Measurements from ENCODE around the gene SMIM20.

The SMIM20 gene

DNA sequence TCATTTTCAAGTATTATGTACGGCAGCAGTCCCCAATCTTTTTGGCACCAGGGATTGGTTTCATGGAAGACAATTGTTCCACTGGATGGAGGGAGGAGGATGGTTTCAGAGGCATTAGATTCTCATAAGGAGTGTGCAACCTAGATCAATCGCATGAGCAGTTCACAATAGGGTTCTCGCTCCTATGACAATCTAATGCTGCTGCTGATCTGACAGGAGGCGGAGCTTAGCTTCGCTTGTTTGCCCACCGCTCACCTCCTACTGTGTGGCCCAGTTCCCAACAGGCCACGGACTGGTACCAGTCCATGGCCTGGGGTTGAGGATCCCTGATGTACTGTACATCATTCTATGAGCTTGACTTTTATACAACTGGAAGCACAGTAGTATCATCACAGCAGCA lies 48.4 kb downstream of the SMIM20 start:
- no peak for DNase-seq

GRCh38 chr4:25965629-25966028 lies 51.6 kb downstream of the SMIM20 start:
- no peak for DNase-seq

DNA sequence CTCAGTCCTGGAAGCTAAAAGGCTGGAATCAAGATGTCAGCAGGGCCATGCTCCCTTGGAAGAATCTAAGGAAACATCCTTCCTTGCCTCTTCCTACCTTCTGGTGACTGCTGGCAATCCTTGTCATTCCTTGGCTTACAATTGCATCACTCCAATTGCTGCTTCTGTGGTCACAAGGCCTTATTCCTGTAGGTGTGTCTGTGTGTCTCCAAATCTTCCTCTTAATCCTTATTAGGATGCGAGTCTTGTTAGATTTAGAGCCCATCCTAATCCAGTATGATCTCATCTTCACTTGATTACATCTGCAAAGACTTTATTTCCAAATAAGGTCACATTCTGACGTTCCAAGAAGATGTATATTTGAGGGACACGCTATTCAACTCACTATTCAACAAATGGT lies 52.2 kb downstream of the SMIM20 start:
- DNase-seq = no peak

DNA sequence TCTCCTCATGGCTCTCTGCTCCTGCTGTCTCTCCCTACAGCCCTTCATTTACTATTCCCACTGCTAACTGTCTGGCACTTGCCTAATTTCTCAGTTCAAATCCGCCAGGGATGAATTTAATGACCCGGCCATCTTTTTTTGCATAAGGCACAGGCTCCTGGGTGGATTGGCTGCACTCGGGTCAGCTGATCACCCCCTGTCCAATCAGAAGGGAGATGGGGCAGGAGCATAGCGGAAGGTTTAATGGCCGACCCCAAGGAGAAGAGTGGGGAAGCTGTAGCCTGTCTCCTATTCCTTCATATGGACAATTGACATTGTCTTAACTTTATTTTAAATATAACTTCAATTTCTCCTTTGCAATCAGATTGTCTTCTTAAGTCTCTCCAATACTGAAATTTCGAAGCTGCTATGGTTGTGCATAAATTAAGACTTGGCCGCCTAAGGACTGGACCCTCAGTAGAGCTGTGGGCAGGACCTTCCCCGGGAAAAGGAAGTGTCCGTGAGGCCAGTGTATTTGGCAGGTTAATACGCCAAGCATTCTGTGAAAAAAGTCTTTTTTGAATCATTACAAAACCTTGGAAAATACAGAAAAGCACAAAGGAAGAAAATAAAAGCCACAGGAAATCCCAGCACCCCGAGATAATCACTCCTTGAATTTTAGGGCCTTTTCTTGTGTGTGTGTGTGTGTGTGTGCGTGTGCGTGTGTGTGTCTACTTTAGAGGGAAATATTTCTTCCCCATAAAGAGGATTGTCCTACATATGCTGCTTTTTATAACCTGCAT lies 55.5 kb downstream of the SMIM20 start:
- no peak for DNase-seq

DNA sequence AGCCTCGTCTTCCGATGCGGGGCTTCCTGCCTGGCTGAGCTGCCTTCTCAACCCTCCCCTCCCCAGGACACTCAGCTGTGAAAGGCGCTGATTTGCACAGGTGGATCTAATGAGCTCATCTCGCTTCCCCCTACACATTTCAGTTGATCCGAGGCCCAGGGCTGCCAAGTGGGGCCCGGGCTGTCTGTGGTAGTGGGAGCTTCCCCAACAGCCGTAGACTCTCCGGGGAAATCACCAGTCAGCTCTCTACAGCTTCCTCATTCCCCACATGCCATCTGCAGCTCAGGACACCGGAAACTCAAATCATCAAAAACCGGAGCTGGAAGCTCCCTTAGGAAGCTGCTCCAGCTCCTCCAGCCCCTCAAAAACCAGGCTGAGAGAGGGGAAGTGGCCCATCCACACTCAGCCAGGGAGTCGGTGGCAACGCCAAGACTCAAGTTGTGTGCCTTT lies 56.2 kb downstream of the SMIM20 start:
- no peak for DNase-seq

- DNase-seq = no peak
Observed at GRCh38 chr4:25970691-25971432, 56.8 kb downstream of the SMIM20 start.

DNA sequence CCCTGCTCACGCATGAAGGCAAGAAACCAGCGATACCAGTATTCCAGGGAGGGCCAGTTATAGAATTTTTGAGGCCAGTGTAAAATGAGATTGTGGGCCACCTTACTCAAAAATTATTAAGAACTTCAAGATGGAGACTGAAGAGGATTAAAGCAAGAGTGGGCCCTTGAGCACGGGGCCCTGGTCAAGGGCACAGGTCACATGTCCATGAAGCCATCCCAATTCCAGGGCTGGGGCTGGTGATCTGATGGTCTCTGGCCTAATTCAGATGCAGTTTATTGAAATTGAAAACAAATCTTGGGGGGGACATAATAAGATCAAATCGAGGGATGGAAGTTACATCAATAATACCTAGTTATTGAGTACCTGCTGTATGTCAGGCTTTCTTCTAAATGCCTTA lies 58.3 kb downstream of the SMIM20 start:
- no peak for DNase-seq

GRCh38 chr4:25972984-25973745 lies 59.1 kb downstream of the SMIM20 start:
- no peak for DNase-seq

- DNase-seq = no peak
Observed at GRCh38 chr4:25976780-25977179, 62.8 kb downstream of the SMIM20 start.

DNA sequence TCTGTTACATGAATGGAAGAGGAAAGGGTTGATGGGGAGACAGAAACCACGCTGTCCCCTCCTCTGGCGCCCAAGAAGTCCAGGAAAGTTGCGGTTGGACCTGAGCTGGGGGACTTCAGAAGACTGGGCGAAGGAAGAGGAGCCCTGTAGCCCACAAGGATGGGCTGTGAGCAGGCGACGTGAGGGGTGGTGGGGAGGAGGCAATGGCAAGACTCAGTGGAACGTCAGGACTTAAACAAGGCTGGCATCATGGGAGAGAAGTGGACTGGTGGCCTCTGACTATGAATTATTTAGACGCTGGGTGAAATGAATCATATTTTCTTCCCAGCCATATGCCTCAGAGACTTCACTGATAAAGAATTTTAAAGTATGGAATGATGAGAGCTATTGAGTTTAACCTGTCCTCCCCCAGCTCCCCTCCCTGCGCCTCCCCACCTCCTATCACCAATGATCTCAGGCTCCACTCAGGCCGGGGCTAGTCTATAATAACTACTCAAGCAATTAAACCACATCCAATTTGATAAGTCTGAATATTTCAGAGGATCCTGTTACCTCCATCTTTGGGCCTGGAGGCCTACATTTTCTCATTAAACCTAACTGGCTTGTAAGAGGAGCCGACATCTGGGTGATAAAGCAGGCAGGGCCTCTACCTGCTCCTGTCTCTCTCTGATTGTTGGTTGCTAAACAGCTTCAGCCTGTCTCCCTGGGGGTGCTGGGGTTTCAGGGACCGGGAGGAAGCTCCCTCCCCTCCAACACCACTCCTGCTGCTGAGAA lies 63.6 kb downstream of the SMIM20 start:
- DNase-seq = peak; percentile 43

GRCh38 chr4:25978327-25978726 lies 64.3 kb downstream of the SMIM20 start:
- DNase-seq = no peak

Measured in NCI-H69 (cell line).